Measurements from ENCODE around the gene XPOT.

DNA sequence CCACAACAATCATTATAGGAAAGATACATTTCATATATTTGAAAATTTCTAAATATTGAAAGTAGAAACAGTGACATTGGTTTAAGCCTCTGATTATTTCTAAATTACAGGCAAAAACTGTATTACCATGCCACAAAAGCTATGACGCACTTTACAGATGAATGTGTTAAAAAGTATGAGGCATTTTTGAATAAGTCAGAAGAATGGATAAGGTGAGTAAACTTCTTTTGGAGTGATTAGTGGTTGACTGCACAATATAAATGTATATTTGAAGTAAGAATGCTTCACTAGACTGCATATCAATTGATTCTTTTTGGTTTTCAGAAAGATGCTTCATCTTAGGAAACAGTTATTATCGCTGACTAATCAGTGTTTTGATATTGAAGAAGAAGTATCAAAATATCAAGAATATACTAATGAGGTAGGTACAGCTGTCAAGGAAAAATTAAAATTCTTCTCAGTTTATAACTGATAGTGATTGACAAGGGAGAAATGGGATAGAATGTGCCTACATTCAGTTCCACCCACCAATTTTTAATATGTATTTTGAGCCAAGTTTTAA lies 92.7 kb downstream of the XPOT start:
- TF ChIP-seq, protein P1, sequence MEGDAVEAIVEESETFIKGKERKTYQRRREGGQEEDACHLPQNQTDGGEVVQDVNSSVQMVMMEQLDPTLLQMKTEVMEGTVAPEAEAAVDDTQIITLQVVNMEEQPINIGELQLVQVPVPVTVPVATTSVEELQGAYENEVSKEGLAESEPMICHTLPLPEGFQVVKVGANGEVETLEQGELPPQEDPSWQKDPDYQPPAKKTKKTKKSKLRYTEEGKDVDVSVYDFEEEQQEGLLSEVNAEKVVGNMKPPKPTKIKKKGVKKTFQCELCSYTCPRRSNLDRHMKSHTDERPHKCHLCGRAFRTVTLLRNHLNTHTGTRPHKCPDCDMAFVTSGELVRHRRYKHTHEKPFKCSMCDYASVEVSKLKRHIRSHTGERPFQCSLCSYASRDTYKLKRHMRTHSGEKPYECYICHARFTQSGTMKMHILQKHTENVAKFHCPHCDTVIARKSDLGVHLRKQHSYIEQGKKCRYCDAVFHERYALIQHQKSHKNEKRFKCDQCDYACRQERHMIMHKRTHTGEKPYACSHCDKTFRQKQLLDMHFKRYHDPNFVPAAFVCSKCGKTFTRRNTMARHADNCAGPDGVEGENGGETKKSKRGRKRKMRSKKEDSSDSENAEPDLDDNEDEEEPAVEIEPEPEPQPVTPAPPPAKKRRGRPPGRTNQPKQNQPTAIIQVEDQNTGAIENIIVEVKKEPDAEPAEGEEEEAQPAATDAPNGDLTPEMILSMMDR (IDR thresholded peaks at IDR 0.05): no peak
- TF ChIP-seq EZH2 (IDR thresholded peaks at IDR 0.05): no peak

Measured in neural progenitor cell (in vitro differentiated cells).